HG02973 (cell line): ENCODE results near the gene HCAR3.
"Not testable (repeated sequence)": the region's sequence is repeated elsewhere in the genome, so short reads cannot be mapped to it uniquely, and the experiment has no call there.

Source experiments
- ATAC-seq: cut with Tn5 transposase; IDR thresholded peaks from one replicate; pipeline ENCODE4 v1.9.1; 2021; ENCODE audit warnings: moderate library complexity; ENCODE audit not compliant: unreplicated experiment

HCAR3 gene

DNA sequence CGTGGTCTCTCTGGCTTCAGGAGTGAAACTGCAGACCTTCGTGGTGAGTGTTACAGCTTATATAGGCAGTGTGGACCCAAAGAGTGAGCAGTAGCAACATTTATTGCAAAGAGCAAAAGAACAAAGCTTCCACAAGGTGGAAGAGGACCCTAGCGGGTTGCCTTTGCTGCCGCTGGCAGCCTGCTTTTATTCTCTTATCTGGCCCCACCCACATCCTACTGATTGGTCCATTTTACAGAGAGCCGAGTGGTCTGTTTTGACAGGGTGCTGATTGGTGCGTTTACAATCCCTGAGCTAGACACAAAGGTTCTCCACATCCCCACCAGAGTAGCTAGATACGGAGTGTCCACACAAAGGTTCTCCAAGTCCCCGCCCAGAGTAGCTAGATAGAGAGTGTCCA lies 40.6 kb downstream of the HCAR3 start:
- ATAC-seq = not testable (repeated sequence)

DNA sequence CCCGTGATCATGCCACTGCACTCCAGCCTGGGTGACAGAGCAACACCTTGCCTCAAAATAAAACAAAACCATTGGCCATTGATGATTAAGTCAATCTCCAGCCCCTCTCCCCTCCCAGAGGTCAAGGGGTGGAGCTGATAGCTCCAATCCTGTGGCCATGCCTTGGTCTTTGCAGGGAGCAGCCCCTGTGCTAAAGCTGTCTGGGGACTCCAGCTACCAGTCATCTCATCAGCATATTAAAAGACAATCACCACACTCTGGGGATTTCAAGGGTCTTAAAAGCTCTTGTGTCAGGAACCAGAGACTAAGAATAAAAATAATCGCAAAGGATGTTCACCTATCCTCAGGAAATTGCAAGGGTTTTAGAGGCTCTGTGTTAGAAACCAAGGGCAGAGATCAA lies 44.1 kb downstream of the HCAR3 start:
- ATAC-seq = no peak

DNA sequence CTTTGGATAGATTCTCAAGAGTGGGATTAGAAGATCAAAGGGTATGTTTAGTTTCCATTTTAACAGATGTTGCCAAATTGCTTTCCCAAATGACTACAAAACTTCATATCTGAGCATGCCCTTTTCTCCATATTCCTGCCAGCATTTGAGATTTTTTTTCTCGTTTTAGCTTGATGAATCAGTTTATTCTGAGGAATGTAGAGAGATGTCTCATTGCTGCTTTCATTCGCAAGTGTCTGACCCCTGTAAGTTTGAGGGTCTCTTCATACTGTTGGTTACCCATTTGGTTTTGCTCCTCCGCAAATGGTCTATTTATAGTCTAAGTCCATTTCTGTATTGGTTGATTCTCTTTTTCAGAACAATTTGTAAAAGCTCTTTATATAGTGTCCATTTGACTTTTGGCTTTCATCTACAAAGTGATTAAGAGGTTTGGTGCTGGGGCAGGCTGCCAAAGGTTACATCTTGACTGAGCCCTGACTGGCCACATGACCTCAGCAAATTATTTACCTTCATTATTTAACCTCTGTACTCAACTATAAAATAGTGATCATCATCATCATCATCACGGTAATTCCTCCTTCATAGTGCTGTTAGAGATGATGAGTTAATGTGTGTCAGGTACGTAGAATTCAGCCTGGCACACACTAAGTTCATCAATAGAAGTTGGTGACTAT lies 47.1 kb downstream of the HCAR3 start:
- ATAC-seq = no peak

DNA sequence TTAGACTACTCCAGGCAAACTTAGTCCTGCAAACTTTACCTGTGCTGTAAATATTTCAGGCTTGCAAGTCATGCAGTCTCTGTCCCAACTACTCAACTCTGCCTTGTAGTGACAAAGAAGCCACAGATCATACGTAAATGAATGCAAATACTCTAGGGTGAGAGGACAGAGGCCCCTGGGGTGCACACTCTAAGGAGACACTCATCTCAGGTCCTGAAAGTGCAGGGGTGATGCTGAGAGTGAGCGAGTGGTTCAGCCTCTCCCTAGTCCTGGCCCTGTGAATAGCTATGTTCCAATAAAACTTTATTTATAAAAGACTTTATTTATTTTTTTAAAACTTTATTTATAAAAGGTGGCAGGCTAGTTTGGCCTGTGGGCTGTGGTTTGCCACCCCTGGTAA lies 48.3 kb downstream of the HCAR3 start:
- ATAC-seq = no peak

DNA sequence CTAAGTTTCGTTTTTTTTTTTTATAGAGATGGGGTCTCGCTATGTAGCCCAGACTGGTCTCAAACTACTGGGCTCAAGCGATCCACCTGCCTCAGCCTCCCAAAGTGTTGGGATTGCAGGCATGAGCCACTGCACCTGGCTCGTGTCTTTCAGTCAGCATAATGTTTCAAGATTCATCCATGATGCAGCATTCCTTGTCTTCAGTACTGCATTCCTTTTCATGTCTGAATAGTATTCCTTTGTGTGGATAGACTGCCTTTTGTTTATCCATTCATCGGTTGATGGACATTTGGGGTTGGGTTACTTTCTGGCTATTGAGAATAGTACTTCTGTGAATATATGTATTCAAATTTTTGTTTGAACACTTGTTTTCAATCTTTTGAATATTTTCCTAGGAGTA lies 50.9 kb downstream of the HCAR3 start:
- no peak for ATAC-seq

DNA sequence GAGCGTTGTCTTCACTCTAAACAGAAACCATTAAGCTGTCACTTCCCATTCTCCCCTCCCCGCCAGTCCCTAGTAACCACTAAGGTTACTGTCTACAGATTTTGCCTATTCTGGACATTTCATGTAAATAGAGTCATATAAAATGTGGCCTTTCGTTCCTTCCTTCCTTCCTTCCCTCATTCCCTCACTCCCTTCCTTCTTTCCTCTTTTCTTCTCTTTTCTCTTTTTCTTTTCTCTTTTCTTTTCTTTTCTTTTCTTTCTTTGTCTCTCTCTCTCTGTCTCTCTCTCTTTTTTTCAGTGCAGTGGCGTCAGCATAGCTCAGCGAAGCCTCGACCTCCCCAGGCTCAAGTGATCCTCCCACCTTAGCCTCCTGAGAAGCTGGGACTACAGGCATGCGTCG lies 51.3 kb downstream of the HCAR3 start:
- ATAC-seq = no peak
